Activated T-cell treated with anti-CD3 and anti-CD28 coated beads for 24 hours (primary cell): ENCODE results near the gene MSI2.

Source experiments
- DNase-seq: peaks from one replicate; pipeline ENCODE4 v3.0.0-alpha.2; 2020; ENCODE audit warnings: low read depth

The MSI2 gene

GRCh38 chr17:57506774-57507127, 250.4 kb downstream of the MSI2 start:
- DNase-seq, result no peak

DNA sequence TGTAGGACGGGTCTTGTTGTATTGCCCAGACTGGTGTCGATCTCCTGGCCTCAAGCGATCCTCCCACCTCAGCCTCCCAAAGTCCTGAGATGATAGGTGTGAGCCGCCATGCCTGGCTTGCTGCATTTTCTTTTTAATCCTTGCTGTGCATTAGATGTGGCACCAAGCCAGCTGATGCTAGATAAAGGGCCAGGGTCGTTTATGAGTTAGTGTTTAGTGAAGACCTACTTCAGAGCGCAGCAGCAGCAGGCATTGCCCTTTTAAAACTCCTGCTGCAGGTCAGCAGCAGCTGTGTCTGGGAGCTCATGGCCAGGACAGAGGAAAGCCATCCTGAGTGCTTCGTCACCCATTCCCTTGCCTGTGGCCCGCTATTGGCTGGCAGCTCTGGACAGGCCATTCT, 251.5 kb downstream of the MSI2 start:
- DNase-seq, result no peak

DNA sequence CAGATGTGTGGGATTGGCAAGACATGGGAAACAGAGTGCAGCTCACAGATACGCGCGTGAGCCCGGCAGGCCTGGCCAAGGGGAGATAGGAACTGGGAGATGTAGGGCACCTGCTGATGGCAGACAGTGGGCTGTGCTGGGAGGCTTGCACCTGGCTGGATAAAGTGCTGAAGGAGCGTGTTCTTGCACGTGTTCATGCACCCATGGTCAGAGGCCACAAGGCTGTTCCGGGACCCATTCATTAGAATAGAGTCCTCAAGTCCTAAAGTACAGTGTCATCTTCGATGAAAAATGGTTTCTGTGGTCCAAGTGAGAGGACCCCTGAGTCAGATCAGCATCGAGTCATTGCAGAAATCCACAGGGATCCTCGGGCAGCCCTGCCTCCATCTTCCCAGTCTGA, 252.3 kb downstream of the MSI2 start:
- no peak for DNase-seq

DNA sequence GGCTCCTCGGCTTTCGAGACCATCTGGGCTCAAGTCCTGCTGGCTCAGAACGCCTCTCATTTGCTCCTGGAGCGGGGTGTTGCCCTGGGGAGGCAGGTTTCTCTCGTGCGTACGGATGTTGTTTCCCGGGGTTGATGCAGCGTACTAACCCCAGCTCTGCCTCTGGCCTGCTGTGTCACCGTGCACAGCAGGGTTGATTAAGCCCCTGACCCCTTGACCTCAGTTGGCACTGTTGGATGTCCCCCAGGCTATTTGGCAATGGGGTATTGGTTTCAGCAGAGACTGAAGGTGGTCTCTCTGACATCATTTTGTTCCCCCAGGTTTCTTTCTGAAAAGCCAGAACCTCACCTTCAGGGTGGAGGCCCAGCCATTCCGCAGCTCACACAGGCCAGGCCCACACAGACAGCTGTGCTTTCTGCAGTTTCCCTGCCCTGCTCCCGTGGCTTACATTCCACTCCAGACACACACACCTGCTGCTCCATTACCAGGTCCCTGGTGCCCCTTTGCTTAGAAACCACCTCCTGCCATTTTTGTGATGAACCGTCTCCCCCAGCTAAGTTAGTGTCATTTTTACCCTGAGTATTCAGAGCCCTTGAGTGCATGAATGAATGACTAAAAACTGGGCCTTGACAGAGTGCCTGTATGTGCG, 255.3 kb downstream of the MSI2 start:
- DNase-seq, result no peak

DNA sequence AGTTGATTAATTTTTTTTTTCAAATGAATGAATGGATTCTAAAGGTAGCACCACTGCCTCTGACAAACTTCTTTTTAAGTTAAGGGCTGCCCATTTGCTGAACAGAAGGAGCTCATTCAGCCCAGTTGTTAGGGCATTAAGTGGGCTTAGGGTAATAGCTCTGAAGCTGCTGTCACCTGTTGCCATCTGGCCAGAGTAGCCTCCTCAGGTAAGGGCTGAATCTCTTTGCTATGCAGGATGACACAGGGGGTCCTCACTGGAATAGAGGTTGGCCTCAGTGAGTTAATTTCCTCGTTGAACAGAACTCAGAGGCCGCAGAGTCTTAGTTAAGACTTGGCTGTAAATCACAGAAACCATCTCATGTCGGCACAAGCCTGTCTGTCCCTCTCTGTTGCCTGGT, 255.9 kb downstream of the MSI2 start:
- DNase-seq, result no peak

DNA sequence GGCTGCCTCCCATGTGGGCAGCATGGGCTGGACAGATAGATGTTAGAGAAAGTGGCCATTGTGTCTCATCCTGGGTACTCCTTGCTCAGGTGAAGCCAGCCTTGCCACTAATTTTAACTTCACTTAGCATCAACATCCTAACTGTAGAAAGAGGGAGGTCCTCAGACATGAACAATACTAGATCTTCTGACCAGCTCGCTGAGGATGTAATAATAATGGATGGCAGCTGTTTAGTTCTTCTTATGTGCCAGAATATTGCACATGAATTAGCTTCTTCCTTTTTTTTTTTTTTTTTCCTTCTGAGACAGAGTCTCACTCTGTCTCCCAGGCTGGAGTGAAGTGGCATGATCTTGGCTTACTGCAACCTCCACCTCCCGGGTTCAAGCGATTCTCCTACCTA, 256.4 kb downstream of the MSI2 start:
- no peak for DNase-seq

DNA sequence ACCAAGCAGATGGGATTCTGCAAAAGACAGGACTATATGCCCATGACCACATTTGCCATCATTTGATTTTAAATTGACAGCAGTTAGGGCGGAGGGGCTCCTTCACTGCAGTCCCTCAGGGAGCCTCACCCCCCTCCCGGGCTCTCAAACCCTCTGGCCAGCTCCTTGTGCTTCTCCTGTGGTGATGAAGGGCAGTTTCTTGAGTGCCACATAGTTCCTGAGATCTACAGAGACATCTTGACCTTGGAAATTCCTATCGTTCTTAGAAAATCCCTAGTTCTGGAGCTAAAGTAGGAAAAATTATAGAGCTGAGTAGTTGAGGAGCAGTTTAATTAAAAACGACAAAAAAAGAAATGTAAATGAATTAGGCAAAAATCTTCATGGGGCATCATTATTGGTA, 257.2 kb downstream of the MSI2 start:
- DNase-seq, result no peak

DNA sequence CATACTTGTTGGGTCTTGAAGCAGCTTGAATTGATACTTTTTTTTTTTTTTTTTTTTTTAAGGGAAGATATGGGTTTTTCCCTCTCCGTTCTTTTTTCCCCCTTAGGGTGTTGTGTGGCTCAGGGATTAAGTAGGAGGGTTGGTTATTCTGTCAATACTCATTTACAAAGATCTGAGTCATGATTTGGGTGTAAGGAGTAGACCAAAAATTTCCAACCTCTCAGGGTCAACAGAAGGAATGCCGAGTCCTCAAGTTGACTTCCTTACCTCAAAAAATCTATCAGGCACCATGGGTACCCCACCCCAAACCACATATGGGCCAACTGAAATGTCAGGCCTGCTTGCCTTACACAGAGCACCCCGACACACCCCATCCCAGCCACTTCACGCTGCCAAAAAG, 258.3 kb downstream of the MSI2 start:
- DNase-seq, result no peak

DNA sequence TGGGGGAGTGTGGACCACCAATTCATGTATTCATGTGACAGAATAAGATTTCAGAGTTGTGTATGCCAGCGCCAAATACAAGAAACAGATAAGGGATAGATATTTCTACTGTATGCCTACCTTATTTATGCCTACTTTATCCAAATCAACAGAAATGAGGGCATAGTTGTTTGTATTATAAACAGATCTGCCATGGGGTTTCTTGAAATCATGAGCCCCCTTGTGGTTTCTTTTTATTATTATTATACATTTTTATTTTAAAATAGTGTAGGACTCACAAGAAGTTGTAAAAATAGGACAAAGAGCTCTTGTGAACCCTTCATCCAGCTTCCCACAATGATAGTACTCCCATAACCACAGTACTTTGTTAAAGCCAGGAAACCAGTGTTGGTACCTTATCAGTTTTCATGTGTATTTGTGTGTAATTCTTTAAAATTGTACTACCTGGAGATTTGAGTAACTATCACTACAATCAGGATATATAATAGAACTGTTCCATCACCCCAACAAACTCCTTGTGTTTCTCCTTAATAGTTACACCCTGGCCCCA, 259.4 kb downstream of the MSI2 start:
- DNase-seq, result no peak

DNA sequence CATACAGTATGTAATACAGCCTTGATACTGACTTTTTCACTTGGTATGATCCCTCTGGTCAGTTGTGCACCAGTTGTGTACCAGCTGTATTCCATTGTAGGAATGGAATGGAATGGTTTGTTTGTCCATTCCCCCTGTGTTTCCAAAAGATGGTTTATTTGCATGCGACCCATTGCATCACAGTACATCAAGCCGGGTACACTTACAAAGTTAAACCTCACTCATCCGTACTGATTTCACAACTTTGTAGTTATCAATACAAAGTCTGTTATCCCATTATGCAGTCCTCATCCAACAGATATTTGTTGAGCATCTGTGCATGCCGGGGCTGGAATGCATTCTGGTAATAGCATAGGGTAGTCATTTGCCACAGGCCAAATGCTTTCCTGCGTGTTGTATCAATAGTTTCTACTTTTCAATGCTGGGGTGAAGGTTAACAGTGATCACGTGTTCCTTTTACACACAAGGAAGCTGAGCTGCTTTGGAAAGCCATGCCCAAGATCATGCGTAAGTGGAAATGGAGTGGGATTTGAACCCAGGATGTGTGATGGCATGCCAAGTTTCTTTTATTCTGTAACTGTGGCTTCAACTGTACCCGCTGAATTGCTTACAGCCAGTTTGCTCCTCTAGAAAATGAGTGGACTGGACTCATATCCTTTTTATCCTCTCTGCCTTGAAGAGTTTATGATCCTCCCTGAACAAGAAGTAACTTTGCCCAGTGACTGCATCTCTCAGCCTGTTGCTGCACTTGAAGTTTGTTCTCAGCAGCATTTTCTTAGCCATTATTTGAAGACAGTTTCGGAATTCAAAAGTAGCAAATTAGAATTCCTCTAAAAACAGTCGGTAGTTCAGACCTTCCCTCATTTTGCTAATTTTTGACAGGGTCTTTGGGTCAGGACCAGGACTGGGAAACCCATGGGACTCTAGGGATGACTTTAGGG, 260.2 kb downstream of the MSI2 start:
- no peak for DNase-seq

DNA sequence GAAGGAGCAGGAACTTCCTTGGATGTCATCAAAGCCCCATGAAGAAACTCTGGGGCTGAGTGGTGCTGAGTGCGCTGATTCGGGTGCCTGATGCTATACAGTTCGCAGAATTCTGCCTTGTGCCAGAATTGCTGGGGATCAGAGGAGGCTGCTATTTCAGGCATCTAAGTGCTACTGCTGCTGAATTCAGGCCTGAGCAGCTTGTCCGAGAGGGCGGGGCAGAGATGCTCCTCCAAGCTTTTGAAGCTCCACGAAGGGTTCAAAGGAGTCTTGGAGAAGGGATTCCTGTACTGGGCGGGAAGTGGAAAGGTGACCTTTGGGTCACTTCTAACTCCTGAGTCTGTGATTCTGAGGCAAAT, 260.9 kb downstream of the MSI2 start:
- no peak for DNase-seq

DNA sequence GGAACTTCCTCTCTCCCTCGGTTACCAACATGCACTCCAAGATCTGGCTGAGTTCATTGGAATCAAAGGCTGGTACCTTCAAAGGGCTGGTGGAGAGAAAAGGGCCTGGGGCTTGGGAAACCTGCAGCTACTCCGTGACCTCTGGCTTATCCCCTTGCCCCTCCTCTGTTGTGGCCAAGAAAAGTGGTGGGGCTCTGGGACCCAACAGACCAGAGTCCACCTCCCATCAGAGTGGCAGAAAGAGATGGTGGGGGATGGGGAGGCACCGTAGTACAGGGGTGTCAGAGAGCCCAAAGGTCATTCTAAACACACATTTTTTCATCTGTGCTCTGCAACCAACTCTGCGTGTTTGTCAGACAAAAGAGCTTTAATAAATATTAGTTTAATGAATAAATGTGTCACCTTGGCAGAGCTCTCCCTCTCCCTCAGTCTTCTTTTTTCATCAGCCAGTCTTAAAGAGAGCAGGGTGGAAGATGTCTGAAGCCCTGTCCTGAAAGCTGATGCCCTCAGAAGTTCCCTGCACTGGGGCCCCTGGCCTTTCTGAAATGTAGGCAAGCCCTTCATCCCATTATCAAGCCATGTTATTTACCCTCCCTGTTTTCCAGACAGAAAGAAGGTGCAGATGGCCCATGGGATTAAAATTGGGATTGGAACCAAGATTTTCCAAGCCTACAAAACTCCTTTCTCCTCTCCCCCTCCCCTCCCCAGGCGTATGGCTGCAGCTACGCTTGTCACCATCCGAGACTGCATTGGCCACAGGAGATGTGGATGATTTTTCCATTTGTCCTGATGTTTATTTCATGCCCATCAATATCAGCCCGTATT, 261.5 kb downstream of the MSI2 start:
- DNase-seq, result no peak

GRCh38 chr17:57518587-57519581, 262.6 kb downstream of the MSI2 start:
- no peak for DNase-seq

DNA sequence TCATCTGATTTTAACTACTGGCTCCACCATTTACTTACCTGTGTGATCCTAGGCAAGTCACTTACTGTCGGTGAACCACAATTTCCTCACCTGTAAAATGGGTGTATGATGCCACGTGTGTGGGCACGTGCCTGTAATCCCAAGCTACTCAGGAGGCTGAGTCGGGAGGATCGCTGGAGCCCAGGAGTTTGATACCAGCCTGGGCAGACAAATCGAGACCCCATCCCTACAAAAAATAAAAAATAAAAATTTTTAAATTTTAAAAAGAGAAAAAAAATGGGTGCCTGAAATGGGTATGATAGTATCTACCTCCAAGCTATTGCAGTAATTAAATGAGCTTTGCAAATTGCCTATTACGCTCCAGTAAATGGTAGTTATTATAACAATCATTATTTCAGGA, 263.5 kb downstream of the MSI2 start:
- DNase-seq, result no peak

- DNase-seq, result no peak
Observed at GRCh38 chr17:57521606-57522005, 265.3 kb downstream of the MSI2 start.

GRCh38 chr17:57522042-57523005, 266.0 kb downstream of the MSI2 start:
- DNase-seq, result no peak

- no peak for DNase-seq
Observed at GRCh38 chr17:57523926-57524632, 267.8 kb downstream of the MSI2 start.

DNA sequence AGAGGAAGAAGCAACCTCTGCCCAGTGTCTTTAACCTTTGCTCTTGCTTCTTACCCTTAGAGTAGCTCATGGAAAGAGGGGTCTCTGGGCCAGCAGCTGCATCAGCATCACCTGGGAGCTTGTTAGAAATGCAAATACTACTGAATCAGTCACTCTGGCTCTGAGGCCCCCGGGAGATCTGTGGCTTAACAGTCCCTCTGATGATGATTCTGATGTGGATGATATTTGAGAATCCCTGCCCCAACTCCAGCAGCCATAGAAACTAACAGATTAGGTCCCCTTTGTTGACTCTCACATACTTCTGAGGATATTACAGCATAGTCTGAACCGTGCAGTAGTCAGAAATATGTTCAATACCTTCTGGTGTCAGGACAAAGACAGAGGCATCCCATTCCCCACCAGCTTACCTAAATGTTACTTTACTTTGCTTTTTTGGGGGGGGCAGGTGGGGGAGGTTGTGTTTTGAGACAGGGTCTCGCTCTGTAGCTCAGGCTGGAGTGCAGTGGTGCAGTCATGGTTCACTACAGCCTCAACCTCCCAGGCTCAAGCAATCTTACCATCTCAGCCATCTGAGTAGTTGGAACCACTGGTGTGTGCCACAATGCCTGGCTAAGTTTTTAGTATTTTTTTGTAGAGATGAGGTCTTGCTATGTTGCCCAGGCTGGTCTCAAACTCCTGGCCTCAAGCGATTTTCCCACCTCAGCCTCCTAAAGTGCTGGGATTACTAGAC, 268.7 kb downstream of the MSI2 start:
- no peak for DNase-seq
